Measurements from ENCODE around the gene TMEM239.

TMEM239 gene

GRCh38 chr20:2783908-2784566, 32.1 kb upstream of the TMEM239 start:
- peaks cover 0 to 6% (median 3%) of the 10 kb centered on the region in 5 donors for H3K27me3 ChIP-seq (ENCODE audit: control insufficient read depth in 5 of 5, insufficient read depth in 4 of 5, low read length in 5 of 5)
- H3K9ac ChIP-seq (ENCODE audit: low read length in 5 of 5) = no peak overlapping the region

GRCh38 chr20:2793471-2793870, 22.7 kb upstream of the TMEM239 start:
- no peak overlapping the region for H3K4me3 ChIP-seq (ENCODE audit: low read depth in 1 of 5, low read length in 5 of 5)
- H3K27ac ChIP-seq (ENCODE audit: low read depth, low read length) = no peak overlapping the region
- H3K36me3 ChIP-seq (ENCODE audit: control insufficient read depth in 5 of 5, insufficient read depth in 5 of 5, low read length in 5 of 5) = no peaks in the 10 kb centered on the region
- no peaks in the 10 kb centered on the region for H3K4me1 ChIP-seq (ENCODE audit: control insufficient read depth in 5 of 5, insufficient read depth in 5 of 5, low read length in 5 of 5)
- H3K9me3 ChIP-seq (ENCODE audit: control insufficient read depth in 5 of 5, low read length in 5 of 5) = no peaks in the 10 kb centered on the region
- peaks cover 9 to 51% (median 36%) of the 10 kb centered on the region in 5 donors for H3K27me3 ChIP-seq (ENCODE audit: control insufficient read depth in 5 of 5, insufficient read depth in 4 of 5, low read length in 5 of 5)
- H3K9ac ChIP-seq (ENCODE audit: low read length in 5 of 5) = no peak overlapping the region

More at GRCh38 chr20:2783908-2784566, 32.1 kb upstream of the TMEM239 start:
- no peaks in the 10 kb centered on the region for H3K4me1 ChIP-seq (ENCODE audit: control insufficient read depth in 5 of 5, insufficient read depth in 5 of 5, low read length in 5 of 5)
- no peaks in the 10 kb centered on the region for H3K9me3 ChIP-seq (ENCODE audit: control insufficient read depth in 5 of 5, low read length in 5 of 5)
- no peaks in the 10 kb centered on the region for H3K36me3 ChIP-seq (ENCODE audit: control insufficient read depth in 5 of 5, insufficient read depth in 5 of 5, low read length in 5 of 5)
- H3K4me3 ChIP-seq (ENCODE audit: low read depth in 1 of 5, low read length in 5 of 5) = no peak overlapping the region
- no peak overlapping the region for H3K27ac ChIP-seq (ENCODE audit: low read depth, low read length)

DNA sequence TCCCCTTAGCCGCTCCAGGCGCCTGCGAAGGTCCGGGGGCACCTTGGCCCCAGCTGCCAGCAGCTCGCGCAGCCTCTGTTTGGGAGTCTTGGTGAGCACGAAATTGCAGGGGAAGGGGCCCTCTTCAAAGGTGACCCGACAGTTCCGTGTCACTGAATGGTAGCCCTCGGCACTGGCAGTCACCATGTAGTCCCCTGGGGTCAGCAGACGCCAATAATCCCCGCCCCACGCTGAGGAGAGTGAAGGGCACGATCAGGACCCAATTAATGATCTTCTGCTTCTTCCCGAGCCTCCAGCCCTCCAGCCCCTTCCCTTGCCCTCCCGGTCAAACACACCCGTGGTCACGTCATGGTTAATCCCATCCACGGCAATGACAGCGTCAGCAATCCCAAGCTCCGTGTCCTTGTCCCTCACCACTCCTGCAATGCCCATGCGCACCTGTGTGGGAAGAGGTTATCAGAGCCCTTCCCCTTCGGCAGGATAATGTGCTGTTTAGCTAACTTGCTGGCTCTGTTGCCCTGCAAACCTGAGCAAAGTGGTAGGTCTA, 21.9 kb upstream of the TMEM239 start:
- H3K4me1 ChIP-seq (ENCODE audit: control insufficient read depth in 5 of 5, insufficient read depth in 5 of 5, low read length in 5 of 5) = peaks cover 0 to 1% (median under 1%) of the 10 kb centered on the region in 5 donors
- no peak overlapping the region for H3K9ac ChIP-seq (ENCODE audit: low read length in 5 of 5)
- peaks cover 8 to 56% (median 44%) of the 10 kb centered on the region in 5 donors for H3K27me3 ChIP-seq (ENCODE audit: control insufficient read depth in 5 of 5, insufficient read depth in 4 of 5, low read length in 5 of 5)
- no peaks in the 10 kb centered on the region for H3K9me3 ChIP-seq (ENCODE audit: control insufficient read depth in 5 of 5, low read length in 5 of 5)
- H3K27ac ChIP-seq (ENCODE audit: low read depth, low read length) = no peak overlapping the region
- no peak overlapping the region for H3K4me3 ChIP-seq (ENCODE audit: low read depth in 1 of 5, low read length in 5 of 5)
- no peaks in the 10 kb centered on the region for H3K36me3 ChIP-seq (ENCODE audit: control insufficient read depth in 5 of 5, insufficient read depth in 5 of 5, low read length in 5 of 5)

DNA sequence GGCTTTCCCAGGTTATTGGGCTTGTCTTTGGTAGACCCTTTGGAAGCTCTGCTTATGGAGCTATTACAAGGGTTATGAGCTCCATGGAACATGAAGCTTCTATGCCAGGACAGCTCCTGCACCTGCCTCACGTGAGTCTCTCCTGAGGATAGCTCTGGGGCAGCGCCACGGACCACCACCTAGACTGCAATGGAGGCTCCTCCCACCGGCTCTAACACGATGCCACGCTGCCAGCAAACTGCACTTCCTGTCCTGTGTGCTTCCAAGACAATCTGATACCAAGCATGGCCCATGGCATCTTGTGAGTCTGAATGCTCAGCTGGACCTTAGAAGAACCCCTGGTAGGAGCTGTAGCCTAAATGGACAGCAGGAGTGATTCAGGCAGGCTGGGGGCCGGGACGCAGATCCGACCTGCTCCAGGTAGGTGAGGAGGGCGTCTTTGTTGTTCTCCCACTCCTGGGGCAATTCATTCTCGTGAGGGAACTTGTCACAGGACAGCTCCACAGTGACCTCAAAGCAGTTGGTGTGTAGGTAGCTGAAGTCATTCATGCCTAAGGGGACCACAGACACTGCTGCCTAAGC, 21.2 kb upstream of the TMEM239 start:
- no peaks in the 10 kb centered on the region for H3K9me3 ChIP-seq (ENCODE audit: control insufficient read depth in 5 of 5, low read length in 5 of 5)
- no peak overlapping the region for H3K4me3 ChIP-seq (ENCODE audit: low read depth in 1 of 5, low read length in 5 of 5)
- peaks cover 14 to 58% (median 51%) of the 10 kb centered on the region in 5 donors for H3K27me3 ChIP-seq (ENCODE audit: control insufficient read depth in 5 of 5, insufficient read depth in 4 of 5, low read length in 5 of 5)
- no peaks in the 10 kb centered on the region for H3K36me3 ChIP-seq (ENCODE audit: control insufficient read depth in 5 of 5, insufficient read depth in 5 of 5, low read length in 5 of 5)
- no peak overlapping the region for H3K27ac ChIP-seq (ENCODE audit: low read depth, low read length)
- H3K4me1 ChIP-seq (ENCODE audit: control insufficient read depth in 5 of 5, insufficient read depth in 5 of 5, low read length in 5 of 5) = peaks cover 0 to 8% (median 7%) of the 10 kb centered on the region in 5 donors
- H3K9ac ChIP-seq (ENCODE audit: low read length in 5 of 5) = no peak overlapping the region

DNA sequence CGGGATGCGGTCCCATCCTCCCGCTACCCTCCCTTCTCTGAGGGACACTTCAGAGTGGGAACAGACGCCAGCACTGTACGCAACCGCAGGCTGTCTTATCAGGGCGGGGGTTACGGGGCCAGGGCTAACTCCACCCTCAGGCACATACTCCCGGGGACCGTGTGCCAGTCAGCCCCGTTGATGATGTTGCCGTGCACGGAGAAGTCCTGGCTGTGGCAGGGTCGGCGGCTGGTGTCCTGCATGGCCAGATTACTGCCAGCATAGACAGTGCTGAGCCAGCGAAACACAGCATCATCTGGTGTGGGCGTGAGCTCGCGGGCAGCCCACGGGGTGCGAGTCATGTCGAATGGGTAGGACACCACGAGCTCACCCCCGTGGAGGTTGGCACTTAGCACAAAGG, 20.7 kb upstream of the TMEM239 start:
- H3K9ac ChIP-seq (ENCODE audit: low read length in 5 of 5) = no peak overlapping the region
- no peaks in the 10 kb centered on the region for H3K9me3 ChIP-seq (ENCODE audit: control insufficient read depth in 5 of 5, low read length in 5 of 5)
- no peak overlapping the region for H3K27ac ChIP-seq (ENCODE audit: low read depth, low read length)
- no peak overlapping the region for H3K4me3 ChIP-seq (ENCODE audit: low read depth in 1 of 5, low read length in 5 of 5)
- H3K27me3 ChIP-seq (ENCODE audit: control insufficient read depth in 5 of 5, insufficient read depth in 4 of 5, low read length in 5 of 5) = peaks cover 18 to 58% (median 54%) of the 10 kb centered on the region in 5 donors
- H3K4me1 ChIP-seq (ENCODE audit: control insufficient read depth in 5 of 5, insufficient read depth in 5 of 5, low read length in 5 of 5) = peaks cover 0 to 13% (median 10%) of the 10 kb centered on the region in 5 donors
- H3K36me3 ChIP-seq (ENCODE audit: control insufficient read depth in 5 of 5, insufficient read depth in 5 of 5, low read length in 5 of 5) = no peaks in the 10 kb centered on the region

DNA sequence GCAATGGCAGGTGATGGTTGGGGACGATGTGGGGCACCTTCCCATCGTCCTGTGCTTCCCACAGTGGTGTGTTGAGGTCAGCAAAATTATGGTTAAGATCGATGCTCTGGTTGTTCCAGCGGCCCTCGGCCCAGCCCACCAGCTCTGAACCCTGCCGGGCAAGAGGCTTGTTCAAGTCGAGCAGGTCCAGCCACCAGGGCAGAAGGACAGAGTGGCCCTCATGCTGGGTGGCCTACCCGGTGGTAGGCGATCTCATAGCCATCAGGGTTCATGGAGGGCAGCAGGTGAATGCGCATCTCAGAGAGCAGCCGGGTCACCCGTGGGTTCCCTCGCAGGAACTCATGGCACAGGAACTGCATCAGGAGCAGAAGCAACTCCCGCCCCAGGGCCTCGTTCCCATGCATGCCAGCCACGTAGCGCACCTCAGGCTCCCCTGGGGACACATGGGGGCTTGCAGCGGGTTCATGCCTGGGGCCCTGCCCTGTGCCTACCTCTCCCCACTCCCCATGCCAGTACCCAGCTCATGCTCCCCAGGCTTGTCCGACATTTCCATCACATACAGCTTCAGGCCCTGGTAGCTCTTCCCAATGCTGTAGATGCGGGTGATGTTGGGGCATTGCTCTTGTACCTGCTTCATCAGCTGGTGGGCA, 20.0 kb upstream of the TMEM239 start:
- Histone ChIP-seq H3K27ac (ENCODE audit: low read depth, low read length) (no peak overlapping the region), H3K27me3 (ENCODE audit: control insufficient read depth in 5 of 5, insufficient read depth in 4 of 5, low read length in 5 of 5) (peaks cover 24 to 63% (median 59%) of the 10 kb centered on the region in 5 donors), H3K4me1 (ENCODE audit: control insufficient read depth in 5 of 5, insufficient read depth in 5 of 5, low read length in 5 of 5) (peaks cover 0 to 19% (median 16%) of the 10 kb centered on the region in 5 donors), H3K36me3 (ENCODE audit: control insufficient read depth in 5 of 5, insufficient read depth in 5 of 5, low read length in 5 of 5) (no peaks in the 10 kb centered on the region), H3K4me3 (ENCODE audit: low read depth in 1 of 5, low read length in 5 of 5) (no peak overlapping the region), H3K9ac (ENCODE audit: low read length in 5 of 5) (no peak overlapping the region), H3K9me3 (ENCODE audit: control insufficient read depth in 5 of 5, low read length in 5 of 5) (peaks cover 0 to 3% (median 0%) of the 10 kb centered on the region in 5 donors)

DNA sequence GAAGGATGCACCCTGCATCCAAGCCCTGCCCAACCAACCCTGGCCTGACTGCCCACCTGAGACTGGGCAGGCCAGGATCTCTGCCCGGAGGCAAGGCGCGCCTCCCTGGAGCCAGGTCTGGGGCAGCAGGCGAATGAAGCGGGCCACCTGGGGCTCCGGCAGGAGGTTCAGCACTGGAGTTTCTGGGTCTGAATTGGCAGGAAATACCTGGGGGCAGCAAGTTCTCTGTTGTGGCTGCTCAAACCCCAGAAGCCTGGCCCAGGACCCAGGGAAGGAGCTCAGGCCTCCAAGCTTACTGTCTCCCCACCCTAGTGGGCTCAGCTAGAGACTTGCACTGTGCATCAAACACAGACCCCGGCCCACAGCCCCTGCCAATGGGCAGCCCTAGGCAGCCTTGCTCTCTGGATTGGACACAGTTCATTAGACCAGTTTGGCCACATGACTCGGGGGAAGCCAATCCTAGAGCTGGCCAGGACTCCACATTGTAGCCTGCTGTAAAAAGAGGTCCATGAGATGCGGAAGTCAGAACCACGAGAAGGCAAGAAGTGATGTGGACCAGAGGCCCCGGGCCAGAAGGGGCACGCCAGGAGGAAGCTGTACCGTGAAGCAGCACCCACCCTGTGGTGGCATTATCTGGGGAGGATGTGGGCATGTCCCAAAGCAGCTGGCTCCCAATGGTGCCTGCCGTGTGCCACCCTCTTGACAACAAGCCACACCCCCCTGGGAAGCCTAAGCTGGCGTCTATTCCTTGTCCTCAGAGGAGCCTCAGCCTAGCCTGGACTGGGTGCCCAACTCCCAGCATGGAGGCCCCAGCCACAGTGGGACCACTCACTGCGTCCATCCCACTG, 18.8 kb upstream of the TMEM239 start:
- no peak overlapping the region for H3K4me3 ChIP-seq (ENCODE audit: low read depth in 1 of 5, low read length in 5 of 5)
- H3K9me3 ChIP-seq (ENCODE audit: control insufficient read depth in 5 of 5, low read length in 5 of 5) = peaks cover 0 to 6% (median 0%) of the 10 kb centered on the region in 5 donors
- no peaks in the 10 kb centered on the region for H3K36me3 ChIP-seq (ENCODE audit: control insufficient read depth in 5 of 5, insufficient read depth in 5 of 5, low read length in 5 of 5)
- H3K27me3 ChIP-seq (ENCODE audit: control insufficient read depth in 5 of 5, insufficient read depth in 4 of 5, low read length in 5 of 5) = peaks cover 30 to 72% (median 63%) of the 10 kb centered on the region in 5 donors
- no peak overlapping the region for H3K27ac ChIP-seq (ENCODE audit: low read depth, low read length)
- no peak overlapping the region for H3K9ac ChIP-seq (ENCODE audit: low read length in 5 of 5)
- peaks cover 0 to 23% (median 16%) of the 10 kb centered on the region in 5 donors for H3K4me1 ChIP-seq (ENCODE audit: control insufficient read depth in 5 of 5, insufficient read depth in 5 of 5, low read length in 5 of 5)

DNA sequence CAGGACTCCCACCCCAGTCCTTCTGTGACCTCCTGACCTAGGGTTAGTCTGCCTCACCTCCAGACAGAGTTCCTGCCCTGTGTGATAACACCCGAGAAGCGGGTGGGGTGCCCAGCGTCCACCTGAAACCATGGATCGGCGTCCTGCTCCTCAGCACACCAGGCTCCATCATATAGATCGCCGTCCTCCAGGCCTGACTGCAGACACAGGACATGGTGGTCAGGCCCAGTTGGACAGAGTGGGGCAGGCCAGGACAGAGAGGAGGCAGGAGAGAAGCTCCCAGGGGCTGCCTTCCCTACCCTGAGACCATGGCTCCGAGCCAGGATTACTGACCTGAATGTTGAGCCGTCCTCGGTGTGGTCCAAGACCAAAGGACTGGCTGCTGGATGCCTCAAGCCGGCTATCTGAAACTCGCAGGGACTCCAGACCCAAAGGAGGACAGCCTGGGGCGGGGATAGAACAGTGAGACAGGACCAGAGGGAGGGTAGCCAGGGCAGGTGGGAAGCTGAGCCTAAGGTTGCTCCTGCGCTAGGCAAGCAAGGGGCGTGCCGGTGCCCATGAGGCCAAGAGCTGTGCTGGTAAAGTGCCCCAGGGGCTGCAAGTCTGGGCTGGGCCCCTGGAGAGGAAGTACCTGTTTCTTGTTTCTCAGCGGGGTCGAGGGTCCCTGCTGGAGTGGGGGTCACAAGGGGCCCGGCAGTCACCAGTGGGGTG, 17.9 kb upstream of the TMEM239 start:
- peaks cover 0 to 23% (median 16%) of the 10 kb centered on the region in 5 donors for H3K4me1 ChIP-seq (ENCODE audit: control insufficient read depth in 5 of 5, insufficient read depth in 5 of 5, low read length in 5 of 5)
- peaks cover 0 to 6% (median 0%) of the 10 kb centered on the region in 5 donors for H3K9me3 ChIP-seq (ENCODE audit: control insufficient read depth in 5 of 5, low read length in 5 of 5)
- H3K27me3 ChIP-seq (ENCODE audit: control insufficient read depth in 5 of 5, insufficient read depth in 4 of 5, low read length in 5 of 5) = peaks cover 30 to 66% (median 63%) of the 10 kb centered on the region in 5 donors
- H3K4me3 ChIP-seq (ENCODE audit: low read depth in 1 of 5, low read length in 5 of 5) = no peak overlapping the region
- no peaks in the 10 kb centered on the region for H3K36me3 ChIP-seq (ENCODE audit: control insufficient read depth in 5 of 5, insufficient read depth in 5 of 5, low read length in 5 of 5)
- H3K9ac ChIP-seq (ENCODE audit: low read length in 5 of 5) = no peak overlapping the region
- H3K27ac ChIP-seq (ENCODE audit: low read depth, low read length) = no peak overlapping the region

DNA sequence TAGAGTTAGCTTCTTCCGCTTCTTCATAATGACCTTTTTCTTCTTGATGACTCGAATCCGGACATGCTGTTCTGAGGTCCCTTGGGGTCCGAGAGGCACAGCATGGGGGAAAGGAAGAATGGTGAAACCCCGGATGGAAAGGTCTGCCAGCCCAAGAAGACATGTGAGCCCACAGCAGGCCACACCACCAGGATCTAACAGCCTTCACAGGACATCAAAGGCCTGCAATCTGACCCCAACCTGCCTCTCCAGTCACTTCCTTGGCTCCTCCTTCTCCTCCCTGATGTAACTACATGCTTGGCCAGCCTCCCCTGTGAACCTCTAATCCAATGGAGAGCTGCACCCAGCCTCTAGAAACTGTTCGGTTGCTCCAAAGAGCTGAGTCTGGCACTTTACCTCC, 17.4 kb upstream of the TMEM239 start:
- H3K27me3 ChIP-seq (ENCODE audit: control insufficient read depth in 5 of 5, insufficient read depth in 4 of 5, low read length in 5 of 5) = peaks cover 30 to 66% (median 58%) of the 10 kb centered on the region in 5 donors

More for the DNA sequence above, 17.4 kb upstream of the TMEM239 start:
- Histone ChIP-seq H3K9ac (ENCODE audit: low read length in 5 of 5) (no peak overlapping the region), H3K36me3 (ENCODE audit: control insufficient read depth in 5 of 5, insufficient read depth in 5 of 5, low read length in 5 of 5) (no peaks in the 10 kb centered on the region), H3K9me3 (ENCODE audit: control insufficient read depth in 5 of 5, low read length in 5 of 5) (peaks cover 0 to 6% (median 0%) of the 10 kb centered on the region in 5 donors), H3K27ac (ENCODE audit: low read depth, low read length) (no peak overlapping the region), H3K4me1 (ENCODE audit: control insufficient read depth in 5 of 5, insufficient read depth in 5 of 5, low read length in 5 of 5) (peaks cover 0 to 23% (median 16%) of the 10 kb centered on the region in 5 donors), H3K4me3 (ENCODE audit: low read depth in 1 of 5, low read length in 5 of 5) (no peak overlapping the region)

Measured in subcutaneous abdominal adipose tissue (tissue), 5 donors.